T follicular helper cell (primary cell): ENCODE results near the gene MGAT4A.
A peak's percentile ranks its signal among the peaks of the same experiment; 100 is the strongest.

ENCODE experiments used
- DNase-seq: peaks from one replicate; pipeline ENCODE4 v3.0.0-alpha.2; 2020; ENCODE audit warnings: low read depth
- total RNA-seq, 2 experiments: gene quantifications; one replicate each; lab custom pipeline; 2026; lab: John Stamatoyannopoulos, UW

Gene MGAT4A
- 147 to 431 reads per million in 2 experiments for total RNA-seq

GRCh38 chr2:98731041-98731893, at the start of gene MGAT4A:
Gene MGAT4A (minus strand): TSS chr2:98731132. CDS start chr2:98726332, 4,800 bp downstream.
- DNase-seq: peak; percentile 75

- DNase-seq: no peak
Observed at GRCh38 chr2:98778741-98779483, 48.0 kb upstream of the MGAT4A start.

- no peak for DNase-seq
Observed at GRCh38 chr2:98778151-98778550, 47.2 kb upstream of the MGAT4A start.

- DNase-seq: no peak
Observed at GRCh38 chr2:98777710-98778109, 46.8 kb upstream of the MGAT4A start.

DNA sequence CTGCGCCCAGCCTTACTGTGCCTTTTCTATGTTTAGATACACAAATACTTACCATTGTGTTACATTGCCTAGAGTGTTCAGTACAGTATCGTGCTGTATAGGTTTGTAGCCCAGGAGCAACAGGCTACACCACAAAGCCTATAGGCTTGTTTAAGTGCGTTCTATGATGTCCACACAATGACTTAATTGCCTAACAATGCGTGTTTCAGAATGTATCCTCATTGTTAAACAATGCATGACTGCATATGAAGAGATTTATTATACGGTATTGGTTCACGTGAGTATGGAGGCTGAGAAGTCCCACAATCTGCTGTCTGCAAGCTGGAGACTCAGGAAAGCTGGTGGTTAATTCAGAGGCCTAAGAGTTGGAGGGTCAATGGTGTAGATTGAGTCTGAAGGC, 46.1 kb upstream of the MGAT4A start:
- DNase-seq: no peak

DNA sequence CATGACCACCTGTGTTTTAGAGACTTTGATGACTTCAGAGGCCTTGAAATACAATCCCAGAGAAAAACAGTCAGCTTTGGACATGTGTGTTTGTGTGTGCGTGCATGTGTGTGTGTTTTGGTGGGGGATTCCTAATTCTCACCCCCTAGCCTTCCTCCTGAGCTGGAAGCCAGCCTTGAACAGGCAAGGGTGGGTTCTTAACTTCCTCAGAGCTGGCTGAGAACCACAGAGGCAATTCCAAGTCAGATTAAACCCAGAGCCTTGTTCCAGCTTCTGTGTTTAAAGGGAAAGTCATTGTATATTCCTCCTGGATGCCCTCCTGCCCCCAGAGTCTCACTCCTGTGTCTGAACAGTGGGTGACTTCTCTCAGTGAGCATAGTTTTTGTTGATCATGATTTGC, 45.2 kb upstream of the MGAT4A start:
- no peak for DNase-seq

- DNase-seq: no peak
Observed at GRCh38 chr2:98775146-98775986, 44.4 kb upstream of the MGAT4A start.

- no peak for DNase-seq
Observed at GRCh38 chr2:98773907-98774306, 43.0 kb upstream of the MGAT4A start.

GRCh38 chr2:98773169-98773568, 42.2 kb upstream of the MGAT4A start:
- DNase-seq: no peak

- DNase-seq: no peak
Observed at GRCh38 chr2:98772536-98772935, 41.6 kb upstream of the MGAT4A start.

- DNase-seq: peak; percentile 53
Observed at GRCh38 chr2:98771721-98772524, 41.0 kb upstream of the MGAT4A start.

GRCh38 chr2:98771264-98771663, 40.3 kb upstream of the MGAT4A start:
- DNase-seq: no peak

DNA sequence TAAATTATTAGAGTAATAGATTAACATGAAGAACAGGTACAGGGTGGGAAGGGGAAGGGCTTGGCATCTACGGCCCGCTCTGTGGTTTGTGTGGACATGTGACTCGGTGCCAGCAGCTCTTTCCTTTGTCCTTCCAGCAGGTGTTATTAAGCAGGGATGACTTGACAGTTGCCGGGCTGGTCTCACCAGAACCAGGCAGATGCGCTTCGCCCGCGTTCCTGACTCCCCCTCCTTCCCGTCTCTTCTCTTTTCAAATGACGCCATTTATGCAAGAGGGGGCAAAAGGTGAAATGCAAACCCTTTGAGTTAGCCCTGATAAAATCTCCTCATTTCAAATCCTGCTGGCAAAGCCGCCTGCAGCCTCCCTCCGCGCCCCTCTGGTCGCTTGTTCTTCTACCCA, 38.9 kb upstream of the MGAT4A start:
- peak; percentile 38 for DNase-seq

DNA sequence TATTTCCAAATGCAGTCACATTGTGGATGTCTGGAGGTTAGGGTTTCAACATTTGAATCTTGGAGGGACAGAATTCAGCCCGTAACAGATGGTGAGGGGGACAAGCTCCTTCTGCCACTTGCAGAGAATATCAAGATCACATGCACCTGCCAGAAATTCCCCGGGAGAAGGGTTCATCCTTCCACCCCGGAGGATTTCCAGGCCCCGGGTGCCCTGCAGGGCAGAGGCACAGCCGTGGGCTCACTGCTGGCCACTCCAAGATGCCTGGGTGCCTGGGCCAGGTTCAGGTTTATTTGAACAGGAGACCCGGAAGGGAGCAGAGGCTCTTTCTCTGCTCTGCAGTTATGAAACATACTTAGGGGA, 38.2 kb upstream of the MGAT4A start:
- DNase-seq: no peak

- DNase-seq: no peak
Observed at GRCh38 chr2:98768384-98769113, 37.6 kb upstream of the MGAT4A start.

DNA sequence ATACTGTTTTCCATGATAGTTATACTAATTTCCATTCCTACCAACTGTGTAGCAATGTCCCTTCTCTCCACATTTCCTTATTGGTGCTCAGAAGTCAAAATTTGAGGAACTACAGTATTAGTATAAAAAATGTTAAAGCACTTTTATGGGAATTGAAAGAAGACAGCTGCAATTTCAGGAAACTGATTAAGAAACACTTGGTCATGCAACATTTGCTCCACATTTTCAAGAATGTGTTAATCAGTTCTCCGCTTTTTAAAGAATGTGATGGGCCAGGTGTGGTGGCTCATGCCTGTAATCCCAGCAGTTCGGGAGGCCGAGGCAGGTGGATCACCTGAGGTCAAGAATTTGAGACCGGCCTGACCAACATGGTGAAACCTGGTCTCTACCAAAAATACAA, 33.6 kb upstream of the MGAT4A start:
- no peak for DNase-seq

GRCh38 chr2:98763209-98763951, 32.4 kb upstream of the MGAT4A start:
- no peak for DNase-seq

- DNase-seq: no peak
Observed at GRCh38 chr2:98761909-98762308, 31.0 kb upstream of the MGAT4A start.

DNA sequence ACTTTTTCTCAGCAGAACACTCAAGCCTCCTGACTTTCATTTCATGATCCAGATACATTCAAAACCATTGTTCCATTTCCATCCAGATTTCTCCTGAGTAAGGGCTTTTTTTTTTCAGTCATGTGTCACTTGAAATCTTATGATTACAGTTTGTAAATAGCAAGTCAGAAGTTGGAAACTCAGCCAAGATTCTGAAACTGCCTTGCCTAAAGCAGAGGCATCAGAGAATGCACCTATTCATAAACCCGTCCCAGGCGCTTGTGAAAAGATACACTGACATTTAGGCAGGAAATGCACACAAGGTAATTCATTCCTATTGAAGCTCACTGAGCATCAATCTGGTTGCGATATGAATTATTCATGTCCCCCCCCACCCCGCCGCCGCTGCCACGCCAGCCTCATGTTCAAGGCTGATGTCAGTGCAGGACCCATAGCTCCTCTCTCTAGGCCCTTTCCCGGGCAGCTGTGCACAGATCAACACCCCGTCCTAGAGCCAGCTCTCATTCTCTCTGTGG, 30.4 kb upstream of the MGAT4A start:
- peak; percentile 53 for DNase-seq
